Adipocyte (in vitro differentiated cells): ENCODE results near the gene MTO1.
A peak's percentile ranks its signal among the peaks of the same experiment; 100 is the strongest.

Source experiments
- DNase-seq: peaks from one replicate; pipeline ENCODE4 v3.0.0-alpha.2; 2015; ENCODE audit warnings: low read depth
- H3K27me3 ChIP-seq: replicated peaks from 2 replicates; pipeline ENCODE4 v1.7.0; 2013; ENCODE audit warnings: mild to moderate bottlenecking, low read length, moderate library complexity; ENCODE audit not compliant: control insufficient read depth, insufficient read depth
- H3K36me3 ChIP-seq: 2 replicates; pipeline ENCODE4 v1.7.0; 2013; ENCODE audit warnings: low read length, mild to moderate bottlenecking, moderate library complexity; ENCODE audit not compliant: control insufficient read depth, insufficient read depth, severe bottlenecking
- H3K4me1 ChIP-seq: 2 replicates; pipeline ENCODE4 v1.7.0; 2013; ENCODE audit warnings: mild to moderate bottlenecking, low read length, moderate library complexity; ENCODE audit not compliant: control insufficient read depth, insufficient read depth
- H3K4me3 ChIP-seq: 2 replicates; pipeline ENCODE4 v1.7.0; 2013; ENCODE audit warnings: mild to moderate bottlenecking, low read length, moderate library complexity
- H3K9ac ChIP-seq: 2 replicates; pipeline ENCODE4 v1.7.0; 2013; ENCODE audit warnings: mild to moderate bottlenecking, low read length, moderate library complexity
- H3K9me3 ChIP-seq: 2 replicates; pipeline ENCODE4 v1.7.0; 2013; ENCODE audit warnings: mild to moderate bottlenecking, low read length, moderate library complexity; ENCODE audit not compliant: control insufficient read depth

Gene MTO1

GRCh38 chr6:73460056-73460455 lies 1.5 kb upstream of the MTO1 start:
- H3K27me3 ChIP-seq = no peaks in the 10 kb centered on the region
- no peak for DNase-seq
- no peak overlapping the region for H3K9ac ChIP-seq
- H3K4me1 ChIP-seq = peaks cover 16% of the 10 kb centered on the region
- no peak overlapping the region for H3K4me3 ChIP-seq
- no peaks in the 10 kb centered on the region for H3K9me3 ChIP-seq
- H3K36me3 ChIP-seq = no peaks in the 10 kb centered on the region

GRCh38 chr6:73471686-73472290 lies 10.3 kb downstream of the MTO1 start:
- H3K36me3 ChIP-seq = peaks cover 87% of the 10 kb centered on the region
- H3K9ac ChIP-seq = no peak overlapping the region
- DNase-seq = no peak
- H3K9me3 ChIP-seq = no peaks in the 10 kb centered on the region
- H3K4me3 ChIP-seq = no peak overlapping the region
- no peaks in the 10 kb centered on the region for H3K27me3 ChIP-seq
- H3K4me1 ChIP-seq = no peaks in the 10 kb centered on the region

DNA sequence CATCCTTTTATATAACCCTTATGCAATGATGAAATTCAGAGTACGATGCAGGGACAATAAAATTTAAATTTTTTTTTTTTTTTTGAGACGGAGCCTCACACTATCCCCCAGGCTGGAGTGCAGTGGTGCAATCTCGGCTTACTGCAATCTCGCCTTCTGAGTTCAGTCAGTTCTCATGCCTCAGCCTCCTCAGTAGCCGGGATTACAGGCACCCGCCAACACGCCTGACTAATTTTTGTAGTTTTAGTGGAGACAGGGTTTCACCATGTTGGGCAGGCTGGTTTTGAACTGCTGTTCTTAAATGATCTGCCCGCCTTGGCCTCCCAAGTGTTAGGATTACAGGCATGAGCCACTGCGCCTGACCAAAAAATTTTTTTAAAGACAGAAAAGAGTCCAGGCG lies 15.2 kb downstream of the MTO1 start:
- H3K4me1 ChIP-seq = no peaks in the 10 kb centered on the region
- no peak for DNase-seq
- no peaks in the 10 kb centered on the region for H3K27me3 ChIP-seq
- no peaks in the 10 kb centered on the region for H3K9me3 ChIP-seq
- no peak overlapping the region for H3K4me3 ChIP-seq
- no peak overlapping the region for H3K9ac ChIP-seq
- H3K36me3 ChIP-seq = peaks cover 78% of the 10 kb centered on the region

- H3K4me1 ChIP-seq = no peaks in the 10 kb centered on the region
- no peaks in the 10 kb centered on the region for H3K27me3 ChIP-seq
- H3K36me3 ChIP-seq = peaks cover 78% of the 10 kb centered on the region
- no peaks in the 10 kb centered on the region for H3K9me3 ChIP-seq
- DNase-seq = no peak
- no peak overlapping the region for H3K4me3 ChIP-seq
- H3K9ac ChIP-seq = no peak overlapping the region
These were observed 15.9 kb downstream of the MTO1 start for GRCh38 chr6:73477407-73477806.

GRCh38 chr6:73481969-73482368 lies 20.4 kb downstream of the MTO1 start:
- no peaks in the 10 kb centered on the region for H3K9me3 ChIP-seq
- peaks cover 71% of the 10 kb centered on the region for H3K36me3 ChIP-seq
- no peak overlapping the region for H3K4me3 ChIP-seq
- no peaks in the 10 kb centered on the region for H3K27me3 ChIP-seq
- H3K9ac ChIP-seq = no peak overlapping the region
- H3K4me1 ChIP-seq = no peaks in the 10 kb centered on the region
- no peak for DNase-seq

- Histone ChIP-seq H3K36me3 (peaks cover 85% of the 10 kb centered on the region), H3K27me3 (no peaks in the 10 kb centered on the region), H3K4me3 (no peak overlapping the region), H3K9me3 (no peaks in the 10 kb centered on the region), H3K9ac (no peak overlapping the region), H3K4me1 (no peaks in the 10 kb centered on the region)
- no peak for DNase-seq
These were observed 22.9 kb downstream of the MTO1 start for GRCh38 chr6:73484438-73484837.

- no peak overlapping the region for H3K4me3 ChIP-seq
- no peak overlapping the region for H3K9ac ChIP-seq
- no peaks in the 10 kb centered on the region for H3K27me3 ChIP-seq
- H3K4me1 ChIP-seq = no peaks in the 10 kb centered on the region
- DNase-seq = no peak
- H3K36me3 ChIP-seq = peaks cover 77% of the 10 kb centered on the region
- H3K9me3 ChIP-seq = no peaks in the 10 kb centered on the region
These were observed 25.9 kb downstream of the MTO1 start for GRCh38 chr6:73487473-73487872.

DNA sequence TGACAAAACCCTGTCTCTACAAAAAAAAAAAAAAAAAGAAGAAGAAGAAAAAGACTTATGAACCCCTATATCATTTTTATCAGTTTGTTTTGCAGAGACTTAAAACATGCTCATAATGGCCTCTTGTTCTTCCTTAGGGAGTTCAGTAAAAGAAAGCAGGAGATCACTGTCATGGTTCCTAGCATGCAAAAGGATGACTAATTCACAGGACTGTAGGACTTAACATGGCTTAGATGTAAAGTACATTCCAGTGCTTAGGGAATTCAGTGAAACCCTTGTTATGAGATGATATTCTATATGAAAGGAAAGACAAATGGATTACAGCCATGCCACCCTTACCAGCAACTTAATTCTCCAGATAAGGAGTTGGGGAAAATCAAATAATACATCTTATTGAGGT lies 29.8 kb downstream of the MTO1 start:
- Histone ChIP-seq H3K9ac (no peak overlapping the region), H3K36me3 (peaks cover 65% of the 10 kb centered on the region), H3K4me3 (no peak overlapping the region), H3K4me1 (no peaks in the 10 kb centered on the region), H3K9me3 (no peaks in the 10 kb centered on the region), H3K27me3 (no peaks in the 10 kb centered on the region)
- peak; percentile 44 for DNase-seq

DNA sequence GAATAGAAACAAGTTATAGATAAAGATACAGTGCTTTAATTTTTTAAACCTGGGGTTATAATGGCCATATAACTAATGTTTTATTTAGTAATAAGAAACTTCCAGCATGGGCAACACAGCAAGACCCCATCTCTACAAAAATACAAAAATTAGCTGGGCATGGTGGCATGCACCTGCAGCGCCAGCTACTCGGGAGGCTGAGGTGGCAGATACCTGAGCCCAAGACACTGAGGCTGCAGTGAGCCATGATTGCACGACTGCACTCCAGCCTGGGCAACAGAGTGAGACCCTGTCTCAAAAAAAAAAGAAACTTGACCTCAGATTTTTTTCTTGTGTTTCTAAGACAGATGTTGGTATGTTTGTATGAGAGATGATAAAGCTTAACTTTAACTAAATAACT lies 36.4 kb downstream of the MTO1 start:
- Histone ChIP-seq H3K4me3 (no peak overlapping the region), H3K9me3 (no peaks in the 10 kb centered on the region), H3K36me3 (peaks cover 70% of the 10 kb centered on the region), H3K27me3 (no peaks in the 10 kb centered on the region), H3K9ac (no peak overlapping the region), H3K4me1 (no peaks in the 10 kb centered on the region)
- DNase-seq = no peak

DNA sequence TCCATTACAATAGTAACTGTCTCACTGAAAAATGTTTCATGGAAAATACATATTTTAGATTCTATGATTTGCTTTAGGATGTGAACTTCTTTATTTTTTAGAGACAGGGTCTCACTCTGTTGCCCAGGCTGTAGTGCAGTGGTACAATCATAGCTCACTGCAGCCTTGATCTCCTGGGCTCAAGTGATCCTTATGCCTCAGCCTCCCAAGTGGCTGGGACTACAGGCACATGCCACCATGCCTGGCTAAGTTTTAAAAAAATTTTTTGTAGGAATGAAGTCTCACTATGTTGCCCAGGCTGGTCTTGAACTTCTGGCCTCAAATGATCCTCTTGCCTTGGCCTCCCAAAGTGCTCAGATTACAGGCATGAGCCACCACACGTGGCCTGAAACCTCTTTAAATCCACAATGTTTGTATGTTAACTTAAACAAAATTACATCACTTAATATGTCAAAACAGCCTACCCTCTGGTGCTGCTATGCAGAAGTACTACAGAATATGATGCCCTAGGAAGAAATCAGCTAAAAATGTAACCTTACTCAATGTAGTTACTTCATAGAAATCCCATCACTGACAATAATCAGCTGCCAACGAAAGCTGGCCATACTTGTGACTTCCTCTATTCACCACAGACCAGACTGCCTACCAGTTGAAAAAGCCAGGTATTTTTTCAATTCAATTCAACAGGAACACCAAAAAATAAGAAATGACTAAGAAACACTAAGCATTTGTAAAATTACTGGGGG lies 41.7 kb downstream of the MTO1 start:
- H3K36me3 ChIP-seq = peaks cover 56% of the 10 kb centered on the region
- no peak for DNase-seq

DNA sequence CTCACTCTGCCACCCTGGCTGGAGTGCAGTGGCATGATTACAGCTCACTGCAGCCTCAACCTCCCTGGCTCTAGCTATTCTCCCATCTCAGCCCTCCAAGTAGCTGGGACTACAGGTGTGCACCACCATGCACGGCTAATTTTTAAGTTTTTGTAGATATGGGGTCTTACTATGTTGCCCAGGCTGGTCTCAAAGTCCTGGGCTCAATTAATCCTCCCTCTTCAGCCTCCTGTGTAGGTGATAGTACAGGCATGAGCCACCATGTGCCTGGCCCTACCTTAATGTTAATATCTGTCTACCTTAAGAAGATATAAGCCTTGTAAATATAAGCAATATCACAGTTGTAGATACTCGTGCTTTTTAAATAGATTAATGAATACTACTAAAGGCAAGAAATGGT lies 42.6 kb downstream of the MTO1 start:
- no peak overlapping the region for H3K4me3 ChIP-seq

More for the DNA sequence above, 41.7 kb downstream of the MTO1 start:
- H3K9me3 ChIP-seq = no peaks in the 10 kb centered on the region
- no peaks in the 10 kb centered on the region for H3K27me3 ChIP-seq
- H3K4me3 ChIP-seq = no peak overlapping the region
- H3K9ac ChIP-seq = no peak overlapping the region
- no peaks in the 10 kb centered on the region for H3K4me1 ChIP-seq

DNA sequence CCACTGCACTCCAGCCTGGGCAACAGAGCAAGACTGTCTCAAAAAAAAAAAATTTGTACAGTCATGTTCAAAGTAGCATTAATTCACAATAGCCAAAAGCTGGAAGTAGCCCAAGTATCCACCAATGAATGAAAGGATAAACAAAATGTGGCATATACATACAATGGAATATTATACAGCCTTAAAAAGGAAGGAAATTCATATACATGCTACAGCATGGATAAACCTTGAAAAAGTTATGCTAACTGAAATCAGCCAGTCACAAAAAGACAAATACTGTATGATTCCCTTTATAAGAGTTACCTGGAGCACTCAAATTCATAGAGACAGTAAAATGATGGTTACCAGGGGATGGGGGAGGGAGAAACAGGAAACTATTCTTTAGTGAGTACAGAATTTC lies 43.6 kb downstream of the MTO1 start:
- Histone ChIP-seq H3K27me3 (no peaks in the 10 kb centered on the region), H3K4me1 (no peaks in the 10 kb centered on the region), H3K4me3 (no peak overlapping the region), H3K9ac (no peak overlapping the region), H3K36me3 (peaks cover 38% of the 10 kb centered on the region), H3K9me3 (no peaks in the 10 kb centered on the region)
- no peak for DNase-seq

More for the DNA sequence above, 42.6 kb downstream of the MTO1 start:
- Histone ChIP-seq H3K9ac (no peak overlapping the region), H3K4me1 (no peaks in the 10 kb centered on the region), H3K9me3 (no peaks in the 10 kb centered on the region), H3K27me3 (no peaks in the 10 kb centered on the region), H3K36me3 (peaks cover 48% of the 10 kb centered on the region)
- no peak for DNase-seq
